GM12864 (cell line): ENCODE measurements around the gene MRPL48.
"Not testable (repeated sequence)": the region's sequence is repeated elsewhere in the genome, so short reads cannot be mapped to it uniquely, and the experiment has no call there.

Experiments
- DNase-seq: peaks from one replicate; pipeline ENCODE4 v3.0.0-alpha.2; 2011; ENCODE audit warnings: low read depth
- H3K4me3 ChIP-seq: 2 replicates; pipeline ENCODE4 v1.5.1; 2011; ENCODE audit warnings: mild to moderate bottlenecking, low read depth, low read length, control low read depth
- CTCF ChIP-seq: IDR thresholded peaks from 2 replicates; pipeline ENCODE4 v1.5.1; 2011; ENCODE audit warnings: low read depth, mild to moderate bottlenecking, moderate library complexity, low read length, control low read depth, inconsistent platforms; ENCODE audit errors: missing control alignments

MRPL48 gene

GRCh38 chr11:73875840-73876239 lies 88.2 kb downstream of the MRPL48 start:
- no peak for TF ChIP-seq CTCF
- peak overlapping the region; percentile 97 for H3K4me3 ChIP-seq
- no peak for DNase-seq

GRCh38 chr11:73876424-73877310 lies 89.0 kb downstream of the MRPL48 start, which contains the start of the genes COA4 and PAAF1:
Gene COA4, minus strand, starts transcription at chr11:73876846. Its CDS starts 3,468 bp downstream, at chr11:73873378.
Gene PAAF1, plus strand, starts transcription at chr11:73876999. Its CDS starts 23 bp downstream, at chr11:73877022.
- peak; percentile 96 for DNase-seq
- H3K4me3 ChIP-seq = peak within 1 kb of the TSS; percentile 97
- no peak for TF ChIP-seq CTCF

DNA sequence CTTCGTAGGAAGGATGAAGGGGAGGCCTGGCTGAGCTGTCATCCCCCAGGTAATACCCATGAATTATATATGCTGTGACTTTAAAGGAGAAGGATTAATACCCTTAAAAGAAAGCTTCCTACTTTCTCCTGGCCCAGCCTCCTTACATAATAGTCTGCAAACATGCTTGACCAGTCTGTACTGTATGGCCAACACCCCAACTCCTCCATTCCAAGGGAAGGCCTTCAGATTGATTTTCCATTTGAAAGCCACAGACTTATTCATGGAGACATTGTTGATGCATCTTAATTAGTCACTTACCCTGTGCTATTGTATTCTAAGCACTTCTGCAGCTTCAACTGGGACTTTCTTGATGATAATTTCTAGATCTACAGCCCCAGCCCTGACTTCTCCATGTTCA lies 91.1 kb downstream of the MRPL48 start:
- DNase-seq = no peak
- no peak overlapping the region for H3K4me3 ChIP-seq
- TF ChIP-seq CTCF = no peak

DNA sequence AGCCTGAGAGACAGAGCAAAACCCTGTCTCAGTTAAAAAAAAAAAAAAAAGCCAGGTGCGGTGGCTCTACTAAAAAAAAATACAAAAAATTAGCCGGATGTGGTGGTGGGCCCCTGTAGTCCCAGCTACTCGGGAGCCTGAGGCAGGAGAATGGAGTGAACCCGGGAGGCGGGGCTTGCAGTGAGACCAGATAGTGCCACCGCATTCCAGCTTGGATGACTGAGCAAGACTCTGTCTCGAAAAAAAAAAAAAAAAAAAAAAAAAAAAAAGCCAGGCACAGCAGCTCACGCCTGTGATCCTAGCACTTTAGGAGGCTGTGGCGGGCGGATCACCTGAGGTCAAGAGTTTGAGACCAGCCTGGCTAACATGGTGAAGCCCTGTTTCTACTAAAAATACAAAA lies 92.8 kb downstream of the MRPL48 start:
- DNase-seq, H3K4me3 ChIP-seq: not testable (repeated sequence)

DNA sequence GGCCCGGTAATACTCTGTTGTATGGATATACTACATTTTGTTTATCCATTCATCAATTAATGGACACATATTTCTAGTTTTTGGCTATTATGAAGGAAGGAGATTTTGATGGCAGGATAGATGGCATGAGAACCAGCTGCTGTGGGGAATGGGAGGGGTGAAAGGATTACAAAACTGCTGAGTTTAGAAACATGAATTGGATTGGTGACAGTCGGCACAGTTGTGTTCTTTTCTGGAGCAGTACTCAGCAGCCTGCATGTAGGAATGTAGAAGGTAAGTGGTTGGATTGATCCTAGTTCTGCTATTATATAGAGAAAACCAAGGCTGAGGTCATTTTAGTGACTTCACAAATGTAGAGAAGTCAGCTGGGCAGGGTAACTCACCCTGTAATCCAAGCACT lies 96.2 kb downstream of the MRPL48 start:
- DNase-seq = no peak
- H3K4me3 ChIP-seq = no peak overlapping the region
- TF ChIP-seq CTCF = no peak

GRCh38 chr11:73888244-73888643 lies 100.6 kb downstream of the MRPL48 start:
- no peak for TF ChIP-seq CTCF
- no peak overlapping the region for H3K4me3 ChIP-seq

GRCh38 chr11:73889019-73889418 lies 101.3 kb downstream of the MRPL48 start:
- TF ChIP-seq CTCF = no peak
- DNase-seq = no peak
- no peak overlapping the region for H3K4me3 ChIP-seq

More at GRCh38 chr11:73888244-73888643, 100.6 kb downstream of the MRPL48 start:
- no peak for DNase-seq
